Breast epithelium (tissue), 3 donors: ENCODE measurements around the gene WRAP53. TPM values are rescaled to one million over a fixed set of nuclear protein-coding genes. Genes with fewer than 3 reads are reported as not detected.

ENCODE experiments used
- total RNA-seq, 3 donors: library from RNA; depleted of rRNA; stranded (reverse); fragments of >200 nt; gene quantifications; one replicate each; pipeline ENCODE4 v1.1.0, GENCODE V29; 2016

The WRAP53 gene
- total RNA-seq, 3 donors from 2014 or later = 3.6 to 5.4 (median 4.2) TPM

Other genes starting within 250 kb of the WRAP53 start
- gene FGF11, start 249.0 kb upstream of the WRAP53 start, total RNA-seq = 1 to 10 TPM; 2.1 to 2.9 (median 2.9) TPM
- gene CHRNB1, start 243.4 kb upstream of the WRAP53 start, total RNA-seq = 10 to 100 TPM in 2 of 3 donors, 1 to 10 TPM in 1; 8.5 to 11.8 (median 11.7) TPM
- 10 to 100 TPM; 34.4 to 46.9 (median 45.7) TPM for gene ZBTB4, start 208.8 kb upstream of the WRAP53 start, total RNA-seq
- gene SLC35G6, start 207.0 kb upstream of the WRAP53 start, total RNA-seq = not detected
- gene POLR2A, start 204.1 kb upstream of the WRAP53 start, total RNA-seq = 100 to 1,000 TPM in 1 of 3 donors, 10 to 100 TPM in 2; 64.2 to 174 (median 88.7) TPM
- gene TNFSF12, start 139.4 kb upstream of the WRAP53 start, total RNA-seq = 10 to 100 TPM; 39.3 to 65.3 (median 41.1) TPM
- gene TNFSF13, start 129.7 kb upstream of the WRAP53 start, total RNA-seq = 10 to 100 TPM; 25.2 to 36.7 (median 33.6) TPM
- 10 to 100 TPM; 59.5 to 65.2 (median 62.3) TPM for gene SENP3, start 126.6 kb upstream of the WRAP53 start, total RNA-seq
- 100 to 1,000 TPM in 1 of 3 donors, 10 to 100 TPM in 2; 49.8 to 220 (median 70.5) TPM for gene CD68, start 108.8 kb upstream of the WRAP53 start, total RNA-seq
- gene MPDU1, start 104.6 kb upstream of the WRAP53 start, total RNA-seq = 100 to 1,000 TPM in 1 of 3 donors, 10 to 100 TPM in 2; 66.6 to 140 (median 74.4) TPM
- 1 to 10 TPM; 1.3 to 4.1 (median 1.6) TPM for gene SOX15, start 98.4 kb upstream of the WRAP53 start, total RNA-seq
- 10 to 100 TPM; 22.8 to 33.9 (median 25.6) TPM for gene FXR2, start 73.6 kb upstream of the WRAP53 start, total RNA-seq
- 10 to 100 TPM; 52.5 to 78.4 (median 62.9) TPM for gene SAT2, start 60.7 kb upstream of the WRAP53 start, total RNA-seq
- gene SHBG, start 58.3 kb upstream of the WRAP53 start, total RNA-seq = under 1 TPM in 1 of 3 donors, not detected in 2; 0.16 TPM
- 1 to 10 TPM in 1 of 3 donors, under 1 TPM in 2; 0.16 to 1.2 (median 0.98) TPM for gene ATP1B2, start 37.6 kb upstream of the WRAP53 start, total RNA-seq
- gene TP53, start 987 bp upstream of the WRAP53 start, total RNA-seq = 10 to 100 TPM; 23.9 to 31.9 (median 24.2) TPM
- 1 to 10 TPM in 2 of 3 donors, under 1 TPM in 1; 0.48 to 5.7 (median 3.3) TPM for gene EFNB3, start 16.7 kb downstream of the WRAP53 start, total RNA-seq
- 1 to 10 TPM in 1 of 3 donors, under 1 TPM in 2; 0.16 to 1.5 (median 0.98) TPM for gene DNAH2, start 29.3 kb downstream of the WRAP53 start, total RNA-seq
- 10 to 100 TPM in 2 of 3 donors, 1 to 10 TPM in 1; 6.4 to 89.7 (median 10.5) TPM for gene KDM6B, start 145.7 kb downstream of the WRAP53 start, total RNA-seq
- gene TMEM88, start 166.6 kb downstream of the WRAP53 start, total RNA-seq = 10 to 100 TPM in 1 of 3 donors, 1 to 10 TPM in 2; 4.8 to 21.0 (median 5.7) TPM
- 10 to 100 TPM; 84.7 to 92.4 (median 89.9) TPM for gene NAA38, start 169.1 kb downstream of the WRAP53 start, total RNA-seq
- 10 to 100 TPM in 2 of 3 donors, 1 to 10 TPM in 1; 8.2 to 20.5 (median 13.4) TPM for gene CYB5D1, start 169.5 kb downstream of the WRAP53 start, total RNA-seq
- gene CHD3, start 200.3 kb downstream of the WRAP53 start, total RNA-seq = 10 to 100 TPM; 47.5 to 99.0 (median 90.0) TPM
- gene RNF227, start 227.8 kb downstream of the WRAP53 start, total RNA-seq = 10 to 100 TPM in 1 of 3 donors, 1 to 10 TPM in 2; 4.6 to 19.5 (median 8.6) TPM
- gene KCNAB3, start 241.4 kb downstream of the WRAP53 start, total RNA-seq = 1 to 10 TPM in 2 of 3 donors, under 1 TPM in 1; 0.48 to 1.5 (median 1.3) TPM
- gene TRAPPC1, start 243.5 kb downstream of the WRAP53 start, total RNA-seq = 10 to 100 TPM; 24.9 to 38.9 (median 37.7) TPM
- gene CNTROB, start 243.7 kb downstream of the WRAP53 start, total RNA-seq = 10 to 100 TPM; 17.0 to 27.2 (median 23.9) TPM